ENCODE data around the gene RARS2. TPM values are rescaled to one million over a fixed set of nuclear protein-coding genes. Genes with fewer than 3 reads are reported as not detected.
"Not testable (repeated sequence)": the region's sequence is repeated elsewhere in the genome, so short reads cannot be mapped to it uniquely, and the experiment has no call there.

The RARS2 gene
- total RNA-seq, 1 donor from 2014 or later = 48.3 TPM

DNA sequence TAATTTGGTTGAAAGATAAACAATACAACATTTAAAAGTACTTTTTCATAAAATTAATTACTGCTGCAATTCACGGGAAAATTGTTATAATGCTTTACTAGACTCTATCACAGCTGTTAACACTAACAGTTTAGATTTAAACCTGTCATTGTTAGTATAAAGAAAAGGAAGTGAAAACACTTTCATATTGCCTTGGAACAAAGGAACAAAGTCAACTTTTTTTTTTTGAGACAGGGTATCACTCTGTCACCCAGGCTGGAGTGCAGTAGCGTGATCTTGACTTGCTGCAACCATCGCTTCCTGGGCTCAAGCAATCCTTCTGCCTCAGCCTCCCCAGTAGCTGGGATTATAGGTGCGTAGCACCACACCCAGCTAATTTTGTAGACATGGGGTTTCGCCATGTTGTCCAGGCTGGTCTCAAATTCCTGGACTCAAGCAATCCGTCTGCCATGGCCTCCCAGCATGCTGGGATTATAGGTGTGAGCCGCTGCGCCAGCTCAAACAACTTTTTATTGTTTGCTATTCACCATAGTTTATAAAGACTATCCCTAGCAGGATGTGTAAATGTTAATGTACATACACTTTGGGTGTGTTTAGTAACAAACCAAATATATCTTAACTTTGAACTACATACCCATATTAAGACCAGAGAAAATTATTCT lies 94.9 kb downstream of the RARS2 start:
- Histone ChIP-seq H3K27me3 (ENCODE audit: insufficient read depth, low read length) (no peaks in the 10 kb centered on the region), H3K36me3 (ENCODE audit: insufficient read depth, low read length) (peaks cover 4% of the 10 kb centered on the region), H3K4me2 (ENCODE audit: low read length) (no peak overlapping the region), H3K4me3 (ENCODE audit: insufficient read depth, low read depth, low read length) (no peak overlapping the region), H3K27ac (ENCODE audit: low read depth, low read length) (no peak overlapping the region), H2AFZ (ENCODE audit: low read depth, low read length) (no peak overlapping the region), H3K9ac (ENCODE audit: low read length) (no peak overlapping the region), H3K9me3 (ENCODE audit: insufficient read depth, low read depth, low read length) (no peaks in the 10 kb centered on the region), H3K4me1 (ENCODE audit: insufficient read depth, low read length) (no peaks in the 10 kb centered on the region), H4K20me1 (ENCODE audit: insufficient read depth, low read length) (no peaks in the 10 kb centered on the region), H3K79me2 (ENCODE audit: insufficient read depth, low read length) (no peaks in the 10 kb centered on the region)
- Mint-ChIP-seq H3K4me1 (ENCODE audit: low read depth, unreplicated experiment) (no peaks in the 10 kb centered on the region), H3K27me3 (ENCODE audit: low read depth, unreplicated experiment) (no peaks in the 10 kb centered on the region), H3K27ac (ENCODE audit: unreplicated experiment) (no peak overlapping the region), H3K36me3 (ENCODE audit: low read depth, unreplicated experiment) (no peaks in the 10 kb centered on the region), H3K4me3 (ENCODE audit: unreplicated experiment) (no peak overlapping the region), H3K9me3 (ENCODE audit: unreplicated experiment) (no peaks in the 10 kb centered on the region)
- no peak for TF ChIP-seq EZH2 (IDR thresholded peaks at IDR 0.05; ENCODE audit: insufficient read depth, low read length)
- TF ChIP-seq, protein P1, sequence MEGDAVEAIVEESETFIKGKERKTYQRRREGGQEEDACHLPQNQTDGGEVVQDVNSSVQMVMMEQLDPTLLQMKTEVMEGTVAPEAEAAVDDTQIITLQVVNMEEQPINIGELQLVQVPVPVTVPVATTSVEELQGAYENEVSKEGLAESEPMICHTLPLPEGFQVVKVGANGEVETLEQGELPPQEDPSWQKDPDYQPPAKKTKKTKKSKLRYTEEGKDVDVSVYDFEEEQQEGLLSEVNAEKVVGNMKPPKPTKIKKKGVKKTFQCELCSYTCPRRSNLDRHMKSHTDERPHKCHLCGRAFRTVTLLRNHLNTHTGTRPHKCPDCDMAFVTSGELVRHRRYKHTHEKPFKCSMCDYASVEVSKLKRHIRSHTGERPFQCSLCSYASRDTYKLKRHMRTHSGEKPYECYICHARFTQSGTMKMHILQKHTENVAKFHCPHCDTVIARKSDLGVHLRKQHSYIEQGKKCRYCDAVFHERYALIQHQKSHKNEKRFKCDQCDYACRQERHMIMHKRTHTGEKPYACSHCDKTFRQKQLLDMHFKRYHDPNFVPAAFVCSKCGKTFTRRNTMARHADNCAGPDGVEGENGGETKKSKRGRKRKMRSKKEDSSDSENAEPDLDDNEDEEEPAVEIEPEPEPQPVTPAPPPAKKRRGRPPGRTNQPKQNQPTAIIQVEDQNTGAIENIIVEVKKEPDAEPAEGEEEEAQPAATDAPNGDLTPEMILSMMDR (IDR thresholded peaks at IDR 0.05; ENCODE audit: insufficient read depth, low read depth, low read length) = no peak
- DNase-seq (ENCODE audit: low read depth) (no peak), FAIRE-seq (no peak)

DNA sequence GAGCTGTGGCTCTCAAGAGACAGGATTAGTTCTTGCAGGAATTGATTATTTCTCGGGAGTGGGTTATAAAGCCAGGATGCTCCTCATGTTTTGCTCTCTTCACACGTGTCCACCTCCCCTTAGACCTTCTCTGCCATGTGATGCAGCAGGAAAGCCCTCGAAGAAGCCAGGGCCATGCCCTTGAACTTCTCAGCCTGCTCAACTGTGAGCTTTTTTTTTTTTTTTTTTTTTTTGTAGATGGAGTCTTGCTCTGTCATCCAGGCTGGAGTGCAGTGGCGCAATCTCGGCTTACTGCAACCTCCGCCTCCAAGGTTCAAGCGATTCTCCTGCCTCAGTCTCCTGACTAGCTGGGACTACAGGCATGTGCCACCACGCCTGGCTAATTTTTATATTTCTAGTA lies 100.5 kb downstream of the RARS2 start:
- not testable (repeated sequence) for FAIRE-seq; H3K36me3 ChIP-seq (ENCODE audit: insufficient read depth, low read length); H3K4me3 ChIP-seq (ENCODE audit: insufficient read depth, low read depth, low read length); H3K4me1 Mint-ChIP-seq (ENCODE audit: low read depth, unreplicated experiment); H3K4me2 ChIP-seq (ENCODE audit: low read length); H3K36me3 Mint-ChIP-seq (ENCODE audit: low read depth, unreplicated experiment); H3K9me3 ChIP-seq (ENCODE audit: insufficient read depth, low read depth, low read length); H3K9ac ChIP-seq (ENCODE audit: low read length); H3K4me1 ChIP-seq (ENCODE audit: insufficient read depth, low read length); H3K9me3 Mint-ChIP-seq (ENCODE audit: unreplicated experiment); H4K20me1 ChIP-seq (ENCODE audit: insufficient read depth, low read length); H3K4me3 Mint-ChIP-seq (ENCODE audit: unreplicated experiment); H3K27ac ChIP-seq (ENCODE audit: low read depth, low read length); H3K27me3 Mint-ChIP-seq (ENCODE audit: low read depth, unreplicated experiment); H3K79me2 ChIP-seq (ENCODE audit: insufficient read depth, low read length); H2AFZ ChIP-seq (ENCODE audit: low read depth, low read length); H3K27me3 ChIP-seq (ENCODE audit: insufficient read depth, low read length); DNase-seq (ENCODE audit: low read depth); H3K27ac Mint-ChIP-seq (ENCODE audit: unreplicated experiment)

- H3K27ac Mint-ChIP-seq (ENCODE audit: unreplicated experiment) = no peak overlapping the region
- Histone ChIP-seq H3K9ac (ENCODE audit: low read length) (no peak overlapping the region), H3K4me2 (ENCODE audit: low read length) (no peak overlapping the region), H3K9me3 (ENCODE audit: insufficient read depth, low read depth, low read length) (no peaks in the 10 kb centered on the region), H2AFZ (ENCODE audit: low read depth, low read length) (no peak overlapping the region), H3K27me3 (ENCODE audit: insufficient read depth, low read length) (no peaks in the 10 kb centered on the region), H3K4me3 (ENCODE audit: insufficient read depth, low read depth, low read length) (no peak overlapping the region), H4K20me1 (ENCODE audit: insufficient read depth, low read length) (no peaks in the 10 kb centered on the region), H3K36me3 (ENCODE audit: insufficient read depth, low read length) (no peaks in the 10 kb centered on the region), H3K27ac (ENCODE audit: low read depth, low read length) (no peak overlapping the region), H3K4me1 (ENCODE audit: insufficient read depth, low read length) (peaks cover 9% of the 10 kb centered on the region), H3K79me2 (ENCODE audit: insufficient read depth, low read length) (no peaks in the 10 kb centered on the region)
- no peak overlapping the region for H3K4me3 Mint-ChIP-seq (ENCODE audit: unreplicated experiment)
- peaks cover 16% of the 10 kb centered on the region for H3K36me3 Mint-ChIP-seq (ENCODE audit: low read depth, unreplicated experiment)
- DNase-seq (ENCODE audit: low read depth) = peak; percentile 19
- H3K4me1 Mint-ChIP-seq (ENCODE audit: low read depth, unreplicated experiment) = peaks cover 4% of the 10 kb centered on the region
- TF ChIP-seq, protein P1 (IDR thresholded peaks at IDR 0.05; ENCODE audit: insufficient read depth, low read depth, low read length) = no peak
- TF ChIP-seq EZH2 (IDR thresholded peaks at IDR 0.05; ENCODE audit: insufficient read depth, low read length) = no peak
- FAIRE-seq = no peak
- H3K27me3 Mint-ChIP-seq (ENCODE audit: low read depth, unreplicated experiment) = no peaks in the 10 kb centered on the region
- peaks cover 13% of the 10 kb centered on the region for H3K9me3 Mint-ChIP-seq (ENCODE audit: unreplicated experiment)
Observed at GRCh38 chr6:87487555-87487954, 102.2 kb downstream of the RARS2 start.
